GM19324 (cell line): ENCODE measurements around the gene SPTBN5.

Experiments
- ATAC-seq: cut with Tn5 transposase; IDR thresholded peaks from one replicate; pipeline ENCODE4 v1.9.1; 2021; ENCODE audit warnings: mild to moderate bottlenecking, moderate library complexity; ENCODE audit not compliant: unreplicated experiment, low FRiP score

The SPTBN5 gene

GRCh38 chr15:41869770-41870688 lies 23.8 kb downstream of the SPTBN5 start:
- ATAC-seq = no peak

- ATAC-seq = no peak
These were observed 25.5 kb downstream of the SPTBN5 start for GRCh38 chr15:41868321-41868720.

- ATAC-seq = no peak
These were observed 26.8 kb downstream of the SPTBN5 start for GRCh38 chr15:41866872-41867579.

GRCh38 chr15:41866263-41866703 lies 27.6 kb downstream of the SPTBN5 start:
- no peak for ATAC-seq

GRCh38 chr15:41865490-41866055 lies 28.3 kb downstream of the SPTBN5 start:
- no peak for ATAC-seq

GRCh38 chr15:41862515-41863116 lies 31.2 kb downstream of the SPTBN5 start:
- ATAC-seq = no peak

GRCh38 chr15:41861736-41862356 lies 32.0 kb downstream of the SPTBN5 start:
- ATAC-seq = no peak

GRCh38 chr15:41860049-41860828 lies 33.6 kb downstream of the SPTBN5 start:
- ATAC-seq = no peak

- no peak for ATAC-seq
These were observed 35.1 kb downstream of the SPTBN5 start for GRCh38 chr15:41858756-41859155.

- no peak for ATAC-seq
These were observed 36.5 kb downstream of the SPTBN5 start for GRCh38 chr15:41857316-41857715.

- no peak for ATAC-seq
These were observed 37.1 kb downstream of the SPTBN5 start for GRCh38 chr15:41856716-41857115.

- ATAC-seq = no peak
These were observed 37.6 kb downstream of the SPTBN5 start for GRCh38 chr15:41856262-41856661.

- no peak for ATAC-seq
These were observed 38.4 kb downstream of the SPTBN5 start for GRCh38 chr15:41855261-41855961.

- ATAC-seq = no peak
These were observed 39.4 kb downstream of the SPTBN5 start for GRCh38 chr15:41854443-41854842.

- ATAC-seq = no peak
These were observed 40.0 kb downstream of the SPTBN5 start for GRCh38 chr15:41853831-41854230.

GRCh38 chr15:41852736-41853590 lies 40.9 kb downstream of the SPTBN5 start:
- no peak for ATAC-seq

GRCh38 chr15:41851755-41852370 lies 42.0 kb downstream of the SPTBN5 start:
- no peak for ATAC-seq

- no peak for ATAC-seq
These were observed 42.7 kb downstream of the SPTBN5 start for GRCh38 chr15:41851167-41851523.
